ENCODE results near the gene CDH13.

The CDH13 gene

DNA sequence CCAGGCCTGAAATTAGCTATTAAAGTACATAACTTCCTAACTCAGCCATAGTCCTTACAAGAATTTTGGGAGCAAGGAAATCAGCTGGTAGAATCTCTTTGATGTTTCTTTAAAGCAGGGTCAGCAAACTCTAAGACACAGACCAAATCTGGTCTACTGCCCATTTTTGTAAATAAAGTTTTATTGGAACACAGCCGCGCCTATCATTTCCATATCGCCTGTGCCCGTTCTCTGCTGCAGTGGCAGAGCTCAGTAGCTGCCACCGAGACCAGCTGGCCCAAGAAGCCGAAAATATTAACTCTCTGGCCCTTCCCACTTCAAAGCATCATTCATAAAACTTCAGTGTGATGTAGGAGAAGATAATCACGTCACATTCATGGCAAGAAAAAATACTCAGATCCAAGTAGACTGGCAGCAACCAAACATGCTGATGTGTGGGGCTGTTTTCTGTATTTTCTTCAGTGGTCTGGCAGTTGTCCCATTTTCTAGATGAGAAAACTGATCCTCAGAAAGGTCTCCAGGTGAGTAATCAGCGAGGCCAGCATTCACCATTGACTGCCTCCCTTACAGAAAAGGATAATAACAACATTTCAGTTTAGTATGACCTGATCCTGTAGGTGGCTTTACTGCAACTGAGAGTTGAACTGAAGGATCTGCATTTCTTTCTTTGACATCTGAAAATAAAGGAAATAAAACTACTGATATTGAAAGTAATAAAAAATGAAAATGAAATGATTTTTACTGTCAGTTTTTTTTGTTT is 1163.1 kb downstream of the CDH13 start:
- Histone ChIP-seq H3K36me3 (ENCODE audit: insufficient read depth, low read length) (no peaks in the 10 kb centered on the region), H3K27me3 (ENCODE audit: insufficient read depth, low read length) (no peaks in the 10 kb centered on the region), H3K79me2 (ENCODE audit: control insufficient read depth, insufficient read depth, low read length, unreplicated experiment) (no peaks in the 10 kb centered on the region), H3K4me3 (ENCODE audit: low read depth, low read length) (no peak overlapping the region), H3K27ac (ENCODE audit: low read depth, low read length) (no peak overlapping the region), H3K4me1 (ENCODE audit: control insufficient read depth, insufficient read depth, low read length, unreplicated experiment) (no peaks in the 10 kb centered on the region), H2AFZ (ENCODE audit: low read length, unreplicated experiment) (no peak overlapping the region)

DNA sequence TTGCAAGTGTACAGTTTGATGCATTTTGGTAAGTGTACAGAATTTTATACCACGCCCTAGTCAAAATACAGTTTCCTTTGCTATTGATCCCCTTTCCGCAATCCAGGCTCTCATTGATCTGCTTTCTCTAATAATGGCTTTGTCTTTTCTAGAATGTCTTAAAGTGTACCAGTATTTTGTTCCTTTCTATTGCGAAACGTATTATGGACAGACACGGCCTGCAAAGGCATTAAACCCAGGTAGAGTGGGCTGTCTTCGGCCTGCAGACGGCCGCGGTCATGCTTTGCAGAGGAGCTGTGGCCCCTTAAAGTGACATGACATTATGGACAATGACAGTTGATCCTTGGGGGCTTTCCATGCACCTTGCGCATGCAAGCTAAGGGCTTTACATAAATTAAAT is 1165.1 kb downstream of the CDH13 start:
- no peaks in the 10 kb centered on the region for H3K79me2 ChIP-seq (ENCODE audit: control insufficient read depth, insufficient read depth, low read length, unreplicated experiment)
- H3K27me3 ChIP-seq (ENCODE audit: insufficient read depth, low read length), result peaks cover 2% of the 10 kb centered on the region; the same call in 1 of the 2 replicates
- no peak overlapping the region for H3K27ac ChIP-seq (ENCODE audit: low read depth, low read length)
- no peaks in the 10 kb centered on the region for H3K36me3 ChIP-seq (ENCODE audit: insufficient read depth, low read length)
- no peaks in the 10 kb centered on the region for H3K4me1 ChIP-seq (ENCODE audit: control insufficient read depth, insufficient read depth, low read length, unreplicated experiment)
- no peak overlapping the region for H3K4me3 ChIP-seq (ENCODE audit: low read depth, low read length)
- H2AFZ ChIP-seq (ENCODE audit: low read length, unreplicated experiment), result no peak overlapping the region

DNA sequence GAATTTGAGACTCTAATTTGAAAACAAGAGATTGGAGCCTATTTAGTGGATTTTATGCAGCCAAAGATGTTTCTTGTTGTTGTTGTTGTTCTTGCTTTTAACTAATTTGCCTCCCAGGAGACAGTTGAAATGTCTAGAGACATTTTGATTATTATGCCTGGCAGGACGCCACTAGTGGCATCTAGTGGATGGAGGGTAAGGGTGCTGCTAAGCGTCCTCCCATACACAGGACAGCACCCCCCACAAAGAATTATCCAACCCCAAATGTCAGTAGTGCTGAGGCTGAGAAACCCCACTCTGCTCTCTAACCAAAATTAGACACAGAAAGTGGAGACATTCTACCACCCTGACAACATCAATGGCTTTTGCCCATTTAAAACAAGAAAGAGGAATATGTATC is 1165.6 kb downstream of the CDH13 start:
- Histone ChIP-seq H3K4me3 (ENCODE audit: low read depth, low read length) (no peak overlapping the region), H3K79me2 (ENCODE audit: control insufficient read depth, insufficient read depth, low read length, unreplicated experiment) (no peaks in the 10 kb centered on the region), H2AFZ (ENCODE audit: low read length, unreplicated experiment) (no peak overlapping the region), H3K27ac (ENCODE audit: low read depth, low read length) (no peak overlapping the region), H3K4me1 (ENCODE audit: control insufficient read depth, insufficient read depth, low read length, unreplicated experiment) (no peaks in the 10 kb centered on the region), H3K36me3 (ENCODE audit: insufficient read depth, low read length) (no peaks in the 10 kb centered on the region), H3K27me3 (ENCODE audit: insufficient read depth, low read length) (peaks cover 5% of the 10 kb centered on the region; the same call in 1 of the 2 replicates)

DNA sequence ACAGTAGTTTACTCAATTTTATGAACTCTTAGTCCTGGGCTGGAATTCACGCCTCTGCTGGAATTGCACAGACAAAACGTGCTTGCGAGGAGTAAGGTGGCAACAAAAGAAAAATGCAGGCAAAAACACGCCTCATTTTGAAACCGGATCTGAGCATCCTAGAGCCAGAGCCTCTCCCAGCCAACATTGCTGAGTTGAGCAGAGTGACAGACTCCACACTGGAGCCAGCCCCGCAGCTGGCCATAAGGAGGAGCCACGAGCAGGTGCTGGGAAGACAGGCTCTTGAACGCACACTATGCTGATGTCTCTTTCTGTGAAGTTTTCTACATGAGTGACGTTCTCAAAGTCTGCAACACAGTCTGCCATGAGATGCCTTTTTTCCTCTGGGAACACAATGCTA is 1166.4 kb downstream of the CDH13 start:
- no peak overlapping the region for H3K27ac ChIP-seq (ENCODE audit: low read depth, low read length)
- no peaks in the 10 kb centered on the region for H3K36me3 ChIP-seq (ENCODE audit: insufficient read depth, low read length)
- no peak overlapping the region for H3K4me3 ChIP-seq (ENCODE audit: low read depth, low read length)
- no peaks in the 10 kb centered on the region for H3K79me2 ChIP-seq (ENCODE audit: control insufficient read depth, insufficient read depth, low read length, unreplicated experiment)
- peaks cover 13% of the 10 kb centered on the region for H3K27me3 ChIP-seq (ENCODE audit: insufficient read depth, low read length)
- H3K4me1 ChIP-seq (ENCODE audit: control insufficient read depth, insufficient read depth, low read length, unreplicated experiment), result no peaks in the 10 kb centered on the region
- H2AFZ ChIP-seq (ENCODE audit: low read length, unreplicated experiment), result no peak overlapping the region

DNA sequence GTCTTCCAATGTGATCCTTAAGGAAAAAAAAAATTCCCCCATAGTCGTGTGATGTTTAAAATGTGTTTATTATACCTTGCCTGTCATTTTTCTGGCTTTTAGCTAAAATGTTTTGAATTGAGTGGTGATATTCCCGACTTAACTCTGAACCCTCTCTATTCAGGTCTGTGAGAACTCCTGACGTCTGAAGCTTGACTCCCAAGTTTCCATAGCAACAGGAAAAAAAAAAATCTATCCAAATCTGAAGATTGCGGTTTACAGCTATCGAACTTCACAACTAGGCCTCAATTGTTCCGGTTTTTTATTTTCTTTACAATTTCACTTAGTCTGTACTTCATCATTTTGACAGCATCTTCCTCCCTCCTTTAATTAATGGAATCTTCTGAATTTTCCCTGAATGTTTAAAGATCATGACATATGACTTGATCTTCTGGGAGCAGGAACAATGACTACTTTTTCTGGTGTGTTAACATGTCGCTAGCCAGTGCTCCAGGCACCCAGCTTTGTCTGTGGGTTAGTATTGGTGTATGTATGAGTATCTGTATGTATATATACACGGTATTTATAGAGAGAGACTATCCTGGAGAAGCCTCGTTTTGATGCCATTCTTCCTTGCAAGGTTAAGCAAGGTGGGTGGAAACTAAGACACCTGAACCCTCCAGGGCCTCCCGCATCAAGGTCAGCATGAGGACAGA is 1168.2 kb downstream of the CDH13 start:
- no peaks in the 10 kb centered on the region for H3K79me2 ChIP-seq (ENCODE audit: control insufficient read depth, insufficient read depth, low read length, unreplicated experiment)
- H3K4me3 ChIP-seq (ENCODE audit: low read depth, low read length), result no peak overlapping the region
- H3K4me1 ChIP-seq (ENCODE audit: control insufficient read depth, insufficient read depth, low read length, unreplicated experiment), result no peaks in the 10 kb centered on the region
- H3K36me3 ChIP-seq (ENCODE audit: insufficient read depth, low read length), result no peaks in the 10 kb centered on the region
- H2AFZ ChIP-seq (ENCODE audit: low read length, unreplicated experiment), result no peak overlapping the region
- H3K27ac ChIP-seq (ENCODE audit: low read depth, low read length), result no peak overlapping the region
- peaks cover 13% of the 10 kb centered on the region for H3K27me3 ChIP-seq (ENCODE audit: insufficient read depth, low read length)

DNA sequence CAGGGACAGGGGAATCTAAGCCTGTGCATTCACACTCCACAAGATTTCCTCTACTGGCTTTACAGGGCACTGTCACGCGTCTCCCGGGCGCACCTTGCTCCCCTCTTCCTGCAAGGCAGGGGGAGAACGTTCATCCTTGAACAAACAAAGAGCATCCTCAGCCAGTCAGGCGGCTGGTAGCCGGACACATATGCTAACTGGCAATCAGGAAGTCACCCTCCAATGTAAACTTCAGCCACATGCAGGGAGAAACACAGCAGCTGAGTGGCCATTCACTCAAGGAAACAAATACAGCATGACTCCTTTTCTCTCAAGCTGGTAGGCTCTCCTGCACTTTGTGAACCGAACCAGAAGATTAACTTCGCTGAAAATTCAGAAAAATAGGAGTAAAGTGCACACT is 1170.2 kb downstream of the CDH13 start:
- no peaks in the 10 kb centered on the region for H3K4me1 ChIP-seq (ENCODE audit: control insufficient read depth, insufficient read depth, low read length, unreplicated experiment)
- H3K27me3 ChIP-seq (ENCODE audit: insufficient read depth, low read length), result peaks cover 13% of the 10 kb centered on the region
- H3K79me2 ChIP-seq (ENCODE audit: control insufficient read depth, insufficient read depth, low read length, unreplicated experiment), result no peaks in the 10 kb centered on the region
- H2AFZ ChIP-seq (ENCODE audit: low read length, unreplicated experiment), result no peak overlapping the region
- no peak overlapping the region for H3K27ac ChIP-seq (ENCODE audit: low read depth, low read length)
- H3K4me3 ChIP-seq (ENCODE audit: low read depth, low read length), result no peak overlapping the region
- no peaks in the 10 kb centered on the region for H3K36me3 ChIP-seq (ENCODE audit: insufficient read depth, low read length)

DNA sequence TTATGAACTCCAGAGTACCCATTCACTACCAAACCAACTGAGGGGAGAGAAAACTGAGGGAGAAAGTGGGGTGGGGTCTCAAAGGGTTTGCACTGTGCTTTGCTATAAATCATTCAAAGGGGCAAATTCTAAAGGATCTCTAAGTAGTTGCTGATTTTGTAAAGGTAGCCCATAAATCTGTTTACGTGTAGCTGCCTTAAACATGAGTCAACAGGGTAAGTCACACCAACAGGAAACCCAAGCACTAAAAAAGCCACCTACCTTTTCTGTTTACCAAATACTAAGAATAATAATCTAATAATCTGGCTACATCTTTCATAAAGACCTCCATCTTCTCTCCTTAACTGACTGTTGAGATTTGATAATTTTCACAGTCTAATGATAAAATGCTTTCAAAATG is 1172.6 kb downstream of the CDH13 start:
- Histone ChIP-seq H3K27me3 (ENCODE audit: insufficient read depth, low read length) (peaks cover 13% of the 10 kb centered on the region), H3K79me2 (ENCODE audit: control insufficient read depth, insufficient read depth, low read length, unreplicated experiment) (no peaks in the 10 kb centered on the region), H2AFZ (ENCODE audit: low read length, unreplicated experiment) (no peak overlapping the region), H3K4me3 (ENCODE audit: low read depth, low read length) (no peak overlapping the region), H3K4me1 (ENCODE audit: control insufficient read depth, insufficient read depth, low read length, unreplicated experiment) (no peaks in the 10 kb centered on the region), H3K36me3 (ENCODE audit: insufficient read depth, low read length) (no peaks in the 10 kb centered on the region), H3K27ac (ENCODE audit: low read depth, low read length) (no peak overlapping the region)

DNA sequence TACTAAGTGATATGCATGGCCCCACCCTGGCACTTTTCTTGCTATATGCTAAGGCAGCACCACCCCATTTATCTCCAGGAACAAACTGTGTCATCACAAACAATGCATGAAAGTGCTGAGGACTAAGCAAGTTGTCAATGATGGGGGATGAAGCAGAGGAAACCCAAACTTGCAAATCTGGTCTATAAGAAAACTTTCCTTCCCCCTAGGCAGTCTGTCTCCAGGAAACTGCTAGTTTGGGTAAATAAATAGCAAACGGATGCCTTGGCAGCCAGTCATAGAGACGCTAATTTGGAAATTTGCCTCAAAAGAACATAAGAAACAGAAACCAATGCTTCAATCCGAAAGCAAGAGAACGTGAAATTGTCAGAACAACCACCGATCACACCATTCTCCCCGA is 1175.4 kb downstream of the CDH13 start:
- no peaks in the 10 kb centered on the region for H3K4me1 ChIP-seq (ENCODE audit: control insufficient read depth, insufficient read depth, low read length, unreplicated experiment)
- peak overlapping the region; percentile 17 for H2AFZ ChIP-seq (ENCODE audit: low read length, unreplicated experiment)
- H3K4me3 ChIP-seq (ENCODE audit: low read depth, low read length), result peak overlapping the region; percentile 68
- peak overlapping the region; percentile 18; the same call in 1 of the 2 replicates for H3K27ac ChIP-seq (ENCODE audit: low read depth, low read length)
- peaks cover 9% of the 10 kb centered on the region for H3K27me3 ChIP-seq (ENCODE audit: insufficient read depth, low read length)
- H3K79me2 ChIP-seq (ENCODE audit: control insufficient read depth, insufficient read depth, low read length, unreplicated experiment), result no peaks in the 10 kb centered on the region
- H3K36me3 ChIP-seq (ENCODE audit: insufficient read depth, low read length), result no peaks in the 10 kb centered on the region

DNA sequence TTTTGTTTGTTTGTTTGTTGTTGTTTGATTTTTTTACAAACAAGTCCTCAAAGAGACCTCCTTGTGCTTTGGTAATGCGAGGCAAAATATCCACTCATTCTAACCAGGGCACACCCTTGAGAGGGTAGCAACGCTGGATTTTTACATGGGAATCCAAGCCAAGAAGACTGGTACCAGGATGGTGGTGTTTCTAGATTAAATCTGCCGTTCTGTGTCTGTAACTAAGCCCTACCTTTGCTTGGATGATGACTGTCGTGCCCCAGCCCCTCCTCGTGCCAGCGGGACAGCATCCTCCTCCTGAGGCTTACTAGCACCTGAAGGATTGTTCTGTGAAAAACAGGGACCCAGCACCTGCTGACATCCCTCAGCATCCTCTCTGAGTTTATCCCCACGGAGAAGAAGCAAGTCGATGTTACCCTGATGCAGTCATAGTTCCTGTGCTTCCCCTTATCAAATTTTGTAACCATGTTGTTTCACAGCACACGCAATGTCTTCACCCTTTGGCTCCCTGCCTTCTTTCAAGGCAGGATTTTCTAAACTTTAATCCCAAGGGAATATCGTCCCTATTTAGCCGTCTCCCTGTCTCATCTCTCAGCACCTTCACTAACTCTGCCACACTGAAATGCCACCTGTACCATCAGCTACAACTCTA is 1175.9 kb downstream of the CDH13 start:
- Histone ChIP-seq H3K36me3 (ENCODE audit: insufficient read depth, low read length) (no peaks in the 10 kb centered on the region), H3K79me2 (ENCODE audit: control insufficient read depth, insufficient read depth, low read length, unreplicated experiment) (no peaks in the 10 kb centered on the region), H3K27me3 (ENCODE audit: insufficient read depth, low read length) (peaks cover 5% of the 10 kb centered on the region; the same call in 1 of the 2 replicates), H3K4me1 (ENCODE audit: control insufficient read depth, insufficient read depth, low read length, unreplicated experiment) (no peaks in the 10 kb centered on the region), H2AFZ (ENCODE audit: low read length, unreplicated experiment) (peak overlapping the region; percentile 17), H3K4me3 (ENCODE audit: low read depth, low read length) (peak overlapping the region; percentile 68), H3K27ac (ENCODE audit: low read depth, low read length) (peak overlapping the region; percentile 18; the same call in 1 of the 2 replicates)

DNA sequence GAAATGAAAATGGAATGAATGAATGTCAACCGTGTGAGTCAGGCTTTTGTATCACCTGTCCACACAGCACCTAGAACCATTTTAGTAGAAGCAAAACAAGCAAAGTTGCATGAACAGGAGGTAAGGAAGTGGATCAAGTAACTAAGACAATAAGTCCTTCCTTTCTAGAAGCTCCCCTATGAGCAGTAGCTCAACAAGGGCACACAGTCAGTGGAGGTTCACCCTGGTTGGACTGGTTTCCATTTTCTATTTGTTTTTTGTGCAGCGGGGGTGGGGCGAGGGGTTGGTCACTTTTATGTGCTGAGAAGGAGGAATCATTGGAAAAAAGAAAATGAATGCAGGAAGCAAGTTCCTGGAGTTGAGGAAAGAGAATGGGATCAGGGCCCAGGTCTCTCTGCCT is 1177.0 kb downstream of the CDH13 start:
- Histone ChIP-seq H3K36me3 (ENCODE audit: insufficient read depth, low read length) (no peaks in the 10 kb centered on the region), H2AFZ (ENCODE audit: low read length, unreplicated experiment) (no peak overlapping the region), H3K4me3 (ENCODE audit: low read depth, low read length) (no peak overlapping the region), H3K27me3 (ENCODE audit: insufficient read depth, low read length) (no peaks in the 10 kb centered on the region), H3K27ac (ENCODE audit: low read depth, low read length) (no peak overlapping the region), H3K79me2 (ENCODE audit: control insufficient read depth, insufficient read depth, low read length, unreplicated experiment) (peaks cover 7% of the 10 kb centered on the region), H3K4me1 (ENCODE audit: control insufficient read depth, insufficient read depth, low read length, unreplicated experiment) (no peaks in the 10 kb centered on the region)

All from ACC112 (cell line).